ENCODE data around the gene EGFL7. TPM values are rescaled to one million over a fixed set of nuclear protein-coding genes. Genes with fewer than 3 reads are reported as not detected.

The EGFL7 gene
- total RNA-seq, 3 donors from 2014 or later, result 15.9 to 43.4 (median 18.9) TPM

DNA sequence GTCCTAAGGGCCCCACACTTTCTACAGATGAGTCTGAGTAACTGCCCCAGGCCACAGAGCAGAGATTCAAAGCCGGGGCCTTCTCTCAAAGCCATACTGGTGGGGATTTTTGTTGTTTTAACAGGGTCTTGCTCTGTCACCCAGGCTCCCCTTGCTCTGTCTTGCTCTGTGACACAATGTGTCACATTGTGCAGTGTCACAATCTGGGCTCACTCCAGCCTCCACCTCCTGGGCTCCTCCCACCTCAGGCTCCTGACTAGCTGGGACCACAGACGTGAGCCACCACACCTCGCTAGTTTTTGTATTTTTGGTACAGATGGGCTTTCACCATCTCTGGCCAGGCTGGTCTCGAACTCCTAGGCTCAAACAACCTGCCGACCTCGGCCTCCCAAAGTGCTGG is 15.9 kb downstream of the EGFL7 start:
- H3K4me3 ChIP-seq, result no peak overlapping the region
- intact Hi-C loops (cut with DNase I, micrococcal nuclease), result no loop called here
- no peak for DNase-seq
- H3K36me3 ChIP-seq (ENCODE audit: low read depth), result no peaks in the 10 kb centered on the region
- ATAC-seq, result no peak
- no peaks in the 10 kb centered on the region for H3K9me3 ChIP-seq
- H3K4me1 ChIP-seq (ENCODE audit: low read depth), result peaks cover 15% of the 10 kb centered on the region
- TF ChIP-seq, protein P1, sequence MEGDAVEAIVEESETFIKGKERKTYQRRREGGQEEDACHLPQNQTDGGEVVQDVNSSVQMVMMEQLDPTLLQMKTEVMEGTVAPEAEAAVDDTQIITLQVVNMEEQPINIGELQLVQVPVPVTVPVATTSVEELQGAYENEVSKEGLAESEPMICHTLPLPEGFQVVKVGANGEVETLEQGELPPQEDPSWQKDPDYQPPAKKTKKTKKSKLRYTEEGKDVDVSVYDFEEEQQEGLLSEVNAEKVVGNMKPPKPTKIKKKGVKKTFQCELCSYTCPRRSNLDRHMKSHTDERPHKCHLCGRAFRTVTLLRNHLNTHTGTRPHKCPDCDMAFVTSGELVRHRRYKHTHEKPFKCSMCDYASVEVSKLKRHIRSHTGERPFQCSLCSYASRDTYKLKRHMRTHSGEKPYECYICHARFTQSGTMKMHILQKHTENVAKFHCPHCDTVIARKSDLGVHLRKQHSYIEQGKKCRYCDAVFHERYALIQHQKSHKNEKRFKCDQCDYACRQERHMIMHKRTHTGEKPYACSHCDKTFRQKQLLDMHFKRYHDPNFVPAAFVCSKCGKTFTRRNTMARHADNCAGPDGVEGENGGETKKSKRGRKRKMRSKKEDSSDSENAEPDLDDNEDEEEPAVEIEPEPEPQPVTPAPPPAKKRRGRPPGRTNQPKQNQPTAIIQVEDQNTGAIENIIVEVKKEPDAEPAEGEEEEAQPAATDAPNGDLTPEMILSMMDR (IDR thresholded peaks at IDR 0.05), result no peak

DNA sequence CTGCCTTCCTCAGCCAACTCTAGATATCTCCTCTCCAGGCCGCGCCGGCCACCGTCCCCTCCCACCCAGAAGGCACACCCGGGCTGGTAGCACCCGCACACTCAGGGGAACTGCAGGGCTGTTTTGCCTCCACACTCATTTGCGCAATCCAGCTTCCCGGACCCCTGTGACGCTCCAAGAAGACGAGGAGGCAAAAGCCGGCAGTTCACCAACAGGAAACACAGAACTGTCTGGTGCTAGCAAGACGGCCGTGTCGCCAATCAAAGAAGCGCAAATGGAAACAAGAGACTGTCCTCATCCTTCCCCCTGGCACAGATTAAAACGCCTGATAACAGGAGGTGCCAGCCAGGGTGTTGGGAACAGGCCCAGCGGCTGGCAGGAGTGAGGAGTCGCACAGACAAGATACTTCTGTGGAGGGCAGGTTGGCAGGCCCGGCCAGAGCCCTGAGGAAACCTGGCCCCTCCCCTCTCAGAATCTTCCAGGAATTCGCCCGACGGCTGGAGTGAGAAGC is 16.8 kb downstream of the EGFL7 start:
- no peak overlapping the region for H3K4me3 ChIP-seq
- TF ChIP-seq, protein P1 (IDR thresholded peaks at IDR 0.05), result no peak
- no peaks in the 10 kb centered on the region for H3K36me3 ChIP-seq (ENCODE audit: low read depth)
- DNase-seq, result no peak
- peaks cover 15% of the 10 kb centered on the region for H3K4me1 ChIP-seq (ENCODE audit: low read depth)
- intact Hi-C loops (cut with DNase I, micrococcal nuclease), result no loop called here
- ATAC-seq, result no peak
- H3K9me3 ChIP-seq, result no peaks in the 10 kb centered on the region

- ATAC-seq (no peak), DNase-seq (no peak)
- peaks cover 11% of the 10 kb centered on the region for H3K4me1 ChIP-seq (ENCODE audit: low read depth)
- no peak overlapping the region for H3K4me3 ChIP-seq
- TF ChIP-seq, protein P1 (IDR thresholded peaks at IDR 0.05), result no peak
- intact Hi-C loops (cut with DNase I, micrococcal nuclease), result no loop called here
- no peaks in the 10 kb centered on the region for H3K36me3 ChIP-seq (ENCODE audit: low read depth)
- H3K9me3 ChIP-seq, result no peaks in the 10 kb centered on the region
Observed at GRCh38 chr9:136681029-136681428, 18.3 kb downstream of the EGFL7 start.

DNA sequence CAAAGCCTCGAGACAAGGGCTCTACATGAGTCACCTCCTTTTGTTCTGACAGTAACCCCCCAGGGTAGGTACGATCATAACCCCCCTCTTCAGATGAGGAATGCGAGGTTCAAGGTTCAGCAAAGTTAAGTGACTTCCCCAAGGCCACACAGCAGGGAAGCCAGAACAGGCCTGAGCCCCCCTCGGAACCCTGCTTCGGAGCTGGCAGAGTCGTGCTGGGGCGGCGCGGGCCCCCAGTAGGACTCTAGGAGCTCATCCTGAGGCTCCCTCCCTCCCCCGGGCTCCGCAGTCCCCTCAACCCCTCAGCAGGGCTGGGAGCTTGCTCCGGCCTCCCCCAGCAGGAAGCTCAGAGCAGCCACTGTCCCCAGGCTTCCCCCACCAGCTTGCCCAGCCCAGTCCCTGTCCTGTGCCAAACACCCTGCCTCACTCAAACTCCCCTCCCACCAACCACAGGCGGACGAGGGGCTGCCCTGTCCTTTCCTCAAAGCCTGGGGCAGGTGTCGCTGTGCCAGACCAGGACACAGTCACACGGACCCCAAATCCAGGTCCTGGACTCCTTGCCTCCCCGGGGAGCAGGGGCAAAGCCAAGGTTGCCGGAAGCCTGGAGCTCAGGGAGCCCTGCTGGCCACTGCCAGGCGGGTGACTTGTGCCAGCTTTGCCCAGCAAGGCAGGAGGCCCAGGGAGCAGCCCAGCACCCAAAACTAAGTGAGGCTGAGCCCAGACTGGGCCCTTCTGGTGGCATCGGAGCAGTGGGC is 19.4 kb downstream of the EGFL7 start:
- Histone ChIP-seq H3K4me1 (ENCODE audit: low read depth) (peaks cover 12% of the 10 kb centered on the region), H3K4me3 (no peak overlapping the region), H3K9me3 (no peaks in the 10 kb centered on the region), H3K36me3 (ENCODE audit: low read depth) (no peaks in the 10 kb centered on the region)
- ATAC-seq (no peak), DNase-seq (peak in 1 of 3 donors; percentile 31)
- intact Hi-C loops (cut with DNase I, micrococcal nuclease), result no loop called here
- TF ChIP-seq, protein P1 (IDR thresholded peaks at IDR 0.05), result no peak

DNA sequence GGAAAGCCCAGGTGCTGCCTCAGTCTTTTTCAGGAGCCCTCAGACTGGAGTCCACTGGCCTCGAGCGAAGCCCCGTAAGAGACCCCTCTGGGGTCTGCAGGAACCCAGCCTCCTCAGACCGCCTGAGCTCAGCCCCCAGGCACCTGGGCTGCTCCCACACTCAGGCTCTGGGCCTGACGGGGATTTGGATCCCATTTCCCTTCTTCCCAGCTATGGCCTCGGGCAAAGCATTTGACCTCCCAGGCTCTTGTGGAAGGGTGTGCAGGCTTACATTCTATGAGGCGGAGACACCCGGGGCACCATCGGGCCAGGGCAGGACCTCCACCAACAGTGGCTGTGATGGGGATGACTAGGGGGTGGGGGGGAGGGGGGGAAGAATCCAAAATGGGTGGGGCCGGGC is 20.0 kb downstream of the EGFL7 start:
- Histone ChIP-seq H3K4me3 (no peak overlapping the region), H3K36me3 (ENCODE audit: low read depth) (no peaks in the 10 kb centered on the region), H3K4me1 (ENCODE audit: low read depth) (peaks cover 15% of the 10 kb centered on the region), H3K9me3 (no peaks in the 10 kb centered on the region)
- no peak for ATAC-seq
- no peak for DNase-seq
- TF ChIP-seq, protein P1 (IDR thresholded peaks at IDR 0.05), result no peak
- intact Hi-C loops (cut with DNase I, micrococcal nuclease), result no loop called here

All from mucosa of descending colon (tissue), 3 donors.